Measurements from ENCODE around the gene LRCOL1. TPM values are rescaled to one million over a fixed set of nuclear protein-coding genes. Genes with fewer than 3 reads are reported as not detected.

The LRCOL1 gene
- total RNA-seq, 2 donors from 2014 or later, result 0.47 TPM; not detected in 1

- Histone ChIP-seq H3K9ac (ENCODE audit: low read depth in 2 of 2, low read length in 2 of 2) (no peak overlapping the region), H3K4me1 (no peaks in the 10 kb centered on the region), H3K9me3 (no peaks in the 10 kb centered on the region), H3K27ac (no peak overlapping the region), H3K27me3 (peaks cover 8% of the 10 kb centered on the region), H3K36me3 (no peaks in the 10 kb centered on the region), H3K4me3 (no peak overlapping the region)
- TF ChIP-seq CTCF (IDR thresholded peaks at IDR 0.05), result no peak
- no peak for DNase-seq
- intact Hi-C loops (cut with DNase I), result no loop called here
These were observed 14.4 kb downstream of the LRCOL1 start for GRCh38 chr12:132596016-132596415.

- Histone ChIP-seq H3K4me3 (no peak overlapping the region), H3K27me3 (peaks cover 5% of the 10 kb centered on the region), H3K4me1 (no peaks in the 10 kb centered on the region), H3K36me3 (no peaks in the 10 kb centered on the region), H3K27ac (no peak overlapping the region), H3K9ac (ENCODE audit: low read depth in 2 of 2, low read length in 2 of 2) (no peak overlapping the region), H3K9me3 (no peaks in the 10 kb centered on the region)
- intact Hi-C loops (cut with DNase I), result no loop called here
- TF ChIP-seq CTCF (IDR thresholded peaks at IDR 0.05), result no peak
- no peak for DNase-seq
These were observed 15.2 kb downstream of the LRCOL1 start for GRCh38 chr12:132595183-132595582.

GRCh38 chr12:132593938-132594358, 16.4 kb downstream of the LRCOL1 start:
- DNase-seq, result peak; percentile 96
- Histone ChIP-seq H3K36me3 (no peaks in the 10 kb centered on the region), H3K27ac (peak overlapping the region; percentile 55), H3K4me1 (no peaks in the 10 kb centered on the region), H3K27me3 (peaks cover 3% of the 10 kb centered on the region), H3K9me3 (no peaks in the 10 kb centered on the region), H3K4me3 (peak overlapping the region; percentile 19), H3K9ac (ENCODE audit: low read depth in 2 of 2, low read length in 2 of 2) (peak overlapping the region in 1 of 2 donors; percentile 58)
- intact Hi-C loops (cut with DNase I), result no loop called here
- TF ChIP-seq CTCF (IDR thresholded peaks at IDR 0.05), result no peak

- H3K9me3 ChIP-seq, result no peaks in the 10 kb centered on the region
- peak overlapping the region; percentile 57 to 58 for H3K9ac ChIP-seq (ENCODE audit: low read depth in 2 of 2, low read length in 2 of 2)
- intact Hi-C loops (cut with DNase I), result no loop called here
- H3K27me3 ChIP-seq, result peaks cover under 1% of the 10 kb centered on the region
- peak overlapping the region; percentile 55 for H3K27ac ChIP-seq
- no peak for TF ChIP-seq CTCF (IDR thresholded peaks at IDR 0.05)
- no peaks in the 10 kb centered on the region for H3K4me1 ChIP-seq
- H3K36me3 ChIP-seq, result no peaks in the 10 kb centered on the region
- H3K4me3 ChIP-seq, result peak overlapping the region; percentile 19
- no peak for DNase-seq
These were observed 16.9 kb downstream of the LRCOL1 start for GRCh38 chr12:132593521-132593920.

- Histone ChIP-seq H3K9me3 (no peaks in the 10 kb centered on the region), H3K27me3 (no peaks in the 10 kb centered on the region), H3K4me3 (no peak overlapping the region), H3K9ac (ENCODE audit: low read depth in 2 of 2, low read length in 2 of 2) (peak overlapping the region; percentile 57 to 58), H3K27ac (no peak overlapping the region), H3K4me1 (no peaks in the 10 kb centered on the region), H3K36me3 (no peaks in the 10 kb centered on the region)
- TF ChIP-seq CTCF (IDR thresholded peaks at IDR 0.05), result no peak
- intact Hi-C loops (cut with DNase I), result no loop called here
- no peak for DNase-seq
These were observed 17.3 kb downstream of the LRCOL1 start for GRCh38 chr12:132593071-132593470.
